ENCODE measurements around the gene SLC27A6.

DNA sequence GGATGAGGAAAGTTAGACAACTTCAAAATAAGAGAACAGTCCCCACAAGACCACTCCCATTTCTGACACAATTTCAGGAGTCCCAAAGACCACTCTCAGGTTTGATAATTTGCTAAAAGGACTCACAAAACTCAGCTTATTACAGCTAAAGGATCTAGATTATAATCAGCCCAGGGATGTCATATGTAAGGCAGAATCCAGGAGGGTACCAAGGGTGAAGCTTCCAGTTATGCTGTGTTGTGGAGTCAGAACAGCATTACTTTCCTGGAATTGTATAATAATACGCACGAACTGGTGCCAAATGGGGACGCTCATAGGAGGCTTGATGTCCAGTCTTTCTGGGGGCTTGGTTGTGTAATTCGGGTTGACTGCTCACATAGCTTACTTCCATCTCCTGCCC, 55.4 kb downstream of the SLC27A6 start:
- TF ChIP-seq POLR2A (IDR thresholded peaks at IDR 0.05), result no peak
- TF ChIP-seq, protein P1, sequence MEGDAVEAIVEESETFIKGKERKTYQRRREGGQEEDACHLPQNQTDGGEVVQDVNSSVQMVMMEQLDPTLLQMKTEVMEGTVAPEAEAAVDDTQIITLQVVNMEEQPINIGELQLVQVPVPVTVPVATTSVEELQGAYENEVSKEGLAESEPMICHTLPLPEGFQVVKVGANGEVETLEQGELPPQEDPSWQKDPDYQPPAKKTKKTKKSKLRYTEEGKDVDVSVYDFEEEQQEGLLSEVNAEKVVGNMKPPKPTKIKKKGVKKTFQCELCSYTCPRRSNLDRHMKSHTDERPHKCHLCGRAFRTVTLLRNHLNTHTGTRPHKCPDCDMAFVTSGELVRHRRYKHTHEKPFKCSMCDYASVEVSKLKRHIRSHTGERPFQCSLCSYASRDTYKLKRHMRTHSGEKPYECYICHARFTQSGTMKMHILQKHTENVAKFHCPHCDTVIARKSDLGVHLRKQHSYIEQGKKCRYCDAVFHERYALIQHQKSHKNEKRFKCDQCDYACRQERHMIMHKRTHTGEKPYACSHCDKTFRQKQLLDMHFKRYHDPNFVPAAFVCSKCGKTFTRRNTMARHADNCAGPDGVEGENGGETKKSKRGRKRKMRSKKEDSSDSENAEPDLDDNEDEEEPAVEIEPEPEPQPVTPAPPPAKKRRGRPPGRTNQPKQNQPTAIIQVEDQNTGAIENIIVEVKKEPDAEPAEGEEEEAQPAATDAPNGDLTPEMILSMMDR (IDR thresholded peaks at IDR 0.05 in 8 of 11, conservative IDR thresholded peaks at IDR 0.05 in 3 of 11), result no peak
